Measurements from ENCODE around the gene RPS10. TPM values are rescaled to one million over a fixed set of nuclear protein-coding genes. Genes with fewer than 3 reads are reported as not detected.
"Not testable (repeated sequence)": the region's sequence is repeated elsewhere in the genome, so short reads cannot be mapped to it uniquely, and the experiment has no call there.

The RPS10 gene
- total RNA-seq, 1 donor from 2014 or later: 1,689 TPM

GRCh38 chr6:34383161-34383631, 42.7 kb downstream of the RPS10 start:
- H3K36me3 Mint-ChIP-seq (ENCODE audit: low read depth): peaks cover 6% of the 10 kb centered on the region
- no peaks in the 10 kb centered on the region for H3K9me3 Mint-ChIP-seq
- H3K4me3 Mint-ChIP-seq: no peak overlapping the region
- H3K27ac Mint-ChIP-seq: no peak overlapping the region
- DNase-seq: no peak
- intact Hi-C loops (cut with micrococcal nuclease): no loop called here
- H3K4me1 Mint-ChIP-seq: peaks cover 16% of the 10 kb centered on the region
- no peaks in the 10 kb centered on the region for H3K27me3 Mint-ChIP-seq

DNA sequence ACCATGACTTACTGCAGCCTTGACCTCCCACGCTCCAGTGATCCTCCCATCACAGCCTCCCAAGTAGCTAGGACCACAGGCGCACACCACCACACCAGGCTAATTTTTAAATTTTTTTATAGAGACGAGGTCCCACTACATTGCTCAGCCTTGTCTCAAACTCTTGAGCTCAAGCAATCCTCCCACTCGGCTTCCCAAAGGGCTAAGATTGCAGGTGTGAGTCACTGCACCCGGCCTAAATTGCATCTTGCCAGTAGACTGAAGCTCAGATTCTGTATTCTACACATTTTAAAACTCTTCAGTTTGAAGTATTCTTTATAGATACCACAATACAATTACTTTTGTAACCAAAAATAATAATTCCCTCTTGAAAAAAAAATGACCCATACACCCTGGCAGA, 44.8 kb downstream of the RPS10 start:
- H3K4me3 Mint-ChIP-seq: no peak overlapping the region
- H3K27me3 Mint-ChIP-seq: no peaks in the 10 kb centered on the region
- H3K4me1 Mint-ChIP-seq: peaks cover 13% of the 10 kb centered on the region
- H3K36me3 Mint-ChIP-seq (ENCODE audit: low read depth): peaks cover 6% of the 10 kb centered on the region
- no peak overlapping the region for H3K27ac Mint-ChIP-seq
- no peaks in the 10 kb centered on the region for H3K9me3 Mint-ChIP-seq
- no peak for DNase-seq
- intact Hi-C loops (cut with micrococcal nuclease): no loop called here

- Mint-ChIP-seq H3K36me3 (ENCODE audit: low read depth) (peaks cover 3% of the 10 kb centered on the region), H3K4me1 (peaks cover 7% of the 10 kb centered on the region), H3K4me3 (no peak overlapping the region), H3K27ac (no peak overlapping the region), H3K9me3 (no peaks in the 10 kb centered on the region), H3K27me3 (no peaks in the 10 kb centered on the region)
- intact Hi-C loops (cut with micrococcal nuclease): no loop called here
- no peak for DNase-seq
These were observed 47.4 kb downstream of the RPS10 start for GRCh38 chr6:34378470-34378869.

- H3K36me3 Mint-ChIP-seq (ENCODE audit: low read depth): peaks cover 3% of the 10 kb centered on the region
- no peaks in the 10 kb centered on the region for H3K27me3 Mint-ChIP-seq
- DNase-seq: no peak
- intact Hi-C loops (cut with micrococcal nuclease): no loop called here
- no peak overlapping the region for H3K4me3 Mint-ChIP-seq
- no peaks in the 10 kb centered on the region for H3K9me3 Mint-ChIP-seq
- H3K4me1 Mint-ChIP-seq: peaks cover 5% of the 10 kb centered on the region
- no peak overlapping the region for H3K27ac Mint-ChIP-seq
These were observed 47.9 kb downstream of the RPS10 start for GRCh38 chr6:34377984-34378383.

- intact Hi-C loops (cut with micrococcal nuclease); DNase-seq; H3K27me3 Mint-ChIP-seq; H3K9me3 Mint-ChIP-seq; H3K36me3 Mint-ChIP-seq (ENCODE audit: low read depth); H3K4me1 Mint-ChIP-seq; H3K4me3 Mint-ChIP-seq; H3K27ac Mint-ChIP-seq: not testable (repeated sequence)
These were observed 48.3 kb downstream of the RPS10 start for GRCh38 chr6:34377571-34377970.

GRCh38 chr6:34375833-34376232, 50.0 kb downstream of the RPS10 start:
- Mint-ChIP-seq H3K4me3 (no peak overlapping the region), H3K27me3 (no peaks in the 10 kb centered on the region), H3K36me3 (ENCODE audit: low read depth) (peaks cover 3% of the 10 kb centered on the region), H3K4me1 (peaks cover under 1% of the 10 kb centered on the region), H3K9me3 (no peaks in the 10 kb centered on the region), H3K27ac (no peak overlapping the region)
- no peak for DNase-seq
- intact Hi-C loops (cut with micrococcal nuclease): no loop called here

- no peak for DNase-seq
- Mint-ChIP-seq H3K36me3 (ENCODE audit: low read depth) (peaks cover 3% of the 10 kb centered on the region), H3K4me3 (no peak overlapping the region), H3K27ac (no peak overlapping the region), H3K9me3 (no peaks in the 10 kb centered on the region), H3K27me3 (no peaks in the 10 kb centered on the region), H3K4me1 (no peaks in the 10 kb centered on the region)
- intact Hi-C loops (cut with micrococcal nuclease): no loop called here
These were observed 51.4 kb downstream of the RPS10 start for GRCh38 chr6:34374508-34374907.

GRCh38 chr6:34374069-34374468, 51.8 kb downstream of the RPS10 start:
- Mint-ChIP-seq H3K27me3 (no peaks in the 10 kb centered on the region), H3K4me3 (no peak overlapping the region), H3K4me1 (no peaks in the 10 kb centered on the region), H3K27ac (no peak overlapping the region), H3K36me3 (ENCODE audit: low read depth) (peaks cover 3% of the 10 kb centered on the region), H3K9me3 (no peaks in the 10 kb centered on the region)
- no peak for DNase-seq
- intact Hi-C loops (cut with micrococcal nuclease): no loop called here

GRCh38 chr6:34373511-34373910, 52.4 kb downstream of the RPS10 start:
- Mint-ChIP-seq H3K4me1 (no peaks in the 10 kb centered on the region), H3K27me3 (no peaks in the 10 kb centered on the region), H3K36me3 (ENCODE audit: low read depth) (peaks cover 1% of the 10 kb centered on the region), H3K9me3 (no peaks in the 10 kb centered on the region), H3K4me3 (no peak overlapping the region), H3K27ac (no peak overlapping the region)
- DNase-seq: no peak
- intact Hi-C loops (cut with micrococcal nuclease): no loop called here

- DNase-seq; H3K9me3 Mint-ChIP-seq; H3K27me3 Mint-ChIP-seq; H3K4me1 Mint-ChIP-seq; intact Hi-C loops (cut with micrococcal nuclease); H3K27ac Mint-ChIP-seq; H3K36me3 Mint-ChIP-seq (ENCODE audit: low read depth); H3K4me3 Mint-ChIP-seq: not testable (repeated sequence)
These were observed 54.0 kb downstream of the RPS10 start for GRCh38 chr6:34371865-34372264.

- Mint-ChIP-seq H3K9me3 (no peaks in the 10 kb centered on the region), H3K27ac (no peak overlapping the region), H3K4me3 (no peak overlapping the region), H3K36me3 (ENCODE audit: low read depth) (peaks cover 3% of the 10 kb centered on the region), H3K4me1 (peaks cover 3% of the 10 kb centered on the region), H3K27me3 (no peaks in the 10 kb centered on the region)
- no peak for DNase-seq
- intact Hi-C loops (cut with micrococcal nuclease): no loop called here
These were observed 55.5 kb downstream of the RPS10 start for GRCh38 chr6:34370361-34370760.

DNA sequence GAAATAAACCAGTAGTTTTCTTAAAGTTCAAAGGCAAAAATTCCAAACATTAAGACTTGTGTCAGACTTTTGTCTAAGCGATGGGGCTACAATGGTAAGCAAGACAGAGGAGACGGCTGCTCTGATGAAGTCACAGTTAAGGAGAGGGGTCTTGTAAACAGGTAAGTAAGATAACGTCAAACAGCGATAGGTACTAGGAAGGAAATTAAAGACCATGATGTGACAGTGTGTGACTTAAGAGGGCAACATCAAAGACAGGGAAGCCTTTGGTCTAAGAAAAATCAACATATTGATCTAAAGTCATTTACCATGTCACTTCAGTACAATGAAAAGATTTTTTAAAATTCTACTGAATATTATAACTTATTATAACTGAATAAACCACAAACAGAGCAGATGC, 56.5 kb downstream of the RPS10 start:
- no peak for DNase-seq
- no peak overlapping the region for H3K27ac Mint-ChIP-seq
- H3K4me1 Mint-ChIP-seq: peaks cover 3% of the 10 kb centered on the region
- no peaks in the 10 kb centered on the region for H3K9me3 Mint-ChIP-seq
- no peak overlapping the region for H3K4me3 Mint-ChIP-seq
- no peaks in the 10 kb centered on the region for H3K27me3 Mint-ChIP-seq
- peaks cover 3% of the 10 kb centered on the region for H3K36me3 Mint-ChIP-seq (ENCODE audit: low read depth)
- intact Hi-C loops (cut with micrococcal nuclease): no loop called here

Other genes with a start within 250 kb of the RPS10 start
- 509 and 520 TPM in 2 replicates for gene HMGA1, start 189.2 kb downstream of the RPS10 start, total RNA-seq
- gene SMIM29, start 177.1 kb downstream of the RPS10 start, total RNA-seq: 12.6 and 13.5 TPM in 2 replicates
- 21.2 and 21.8 TPM in 2 replicates for gene NUDT3, start 33.4 kb downstream of the RPS10 start, total RNA-seq
- not detected in 2 replicates for gene PACSIN1, start 40.0 kb upstream of the RPS10 start, total RNA-seq
- not detected in 2 replicates for gene SPDEF, start 130.3 kb upstream of the RPS10 start, total RNA-seq